ENCODE data around the gene HSPA2.

The HSPA2 gene

GRCh38 chr14:64502887-64503433, 37.6 kb upstream of the HSPA2 start:
- H3K9me3 ChIP-seq (replicated peaks in 1 of 11) = no peaks in the 10 kb centered on the region
- H4K20me1 ChIP-seq = peaks cover 28 to 40% (median 29%) of the 10 kb centered on the region in 11 experiments
- H3K9ac ChIP-seq = peak overlapping the region; percentile 96 to 100 (median 100)
- H3K4me3 ChIP-seq = peak overlapping the region; percentile 81 to 98 (median 92)
- peak overlapping the region; percentile 89 to 99 (median 96) for H3K4me2 ChIP-seq
- H3K36me3 ChIP-seq = peaks cover 3 to 18% (median 8%) of the 10 kb centered on the region in 11 experiments; a peak in 13 of 22 replicates
- peak overlapping the region; percentile 99 to 100 (median 100) for H3K27ac ChIP-seq
- H3K4me1 ChIP-seq = peaks cover 54 to 62% (median 59%) of the 10 kb centered on the region in 10 experiments
- TF ChIP-seq Cebpa-rat (IDR thresholded peaks at IDR 0.05) = no peak
- H3K27me3 ChIP-seq = no peaks in the 10 kb centered on the region

- Histone ChIP-seq H4K20me1 (peaks cover 35 to 47% (median 36%) of the 10 kb centered on the region in 11 experiments), H3K4me1 (peaks cover 61 to 69% (median 65%) of the 10 kb centered on the region in 10 experiments), H3K36me3 (peaks cover 0 to 13% (median 5%) of the 10 kb centered on the region in 11 experiments; a peak in 10 of 22 replicates), H3K27me3 (no peaks in the 10 kb centered on the region), H3K27ac (peak within 1 kb of the TSS; percentile 99 to 100 (median 100)), H3K4me3 (peak within 1 kb of the TSS; percentile 81 to 98 (median 92)), H3K9ac (peak within 1 kb of the TSS; percentile 96 to 100 (median 100)), H3K9me3 (replicated peaks in 1 of 11) (no peaks in the 10 kb centered on the region), H3K4me2 (peak within 1 kb of the TSS; percentile 91 to 99 (median 96))
- TF ChIP-seq Cebpa-rat (IDR thresholded peaks at IDR 0.05) = no peak
Measured at GRCh38 chr14:64503434-64504309, 36.9 kb upstream of the HSPA2 start, which contains the start of gene ZBTB25. ZBTB25 (minus strand) TSS chr14:64503838; CDS start chr14:64490533, 13,305 bp downstream.

GRCh38 chr14:64504310-64504896, 36.1 kb upstream of the HSPA2 start, which contains the start of gene ZBTB1:
ZBTB1 (plus strand) TSS chr14:64504770; CDS start chr14:64521505, 16,735 bp downstream.
- H4K20me1 ChIP-seq = peaks cover 42 to 55% (median 43%) of the 10 kb centered on the region in 11 experiments
- TF ChIP-seq Cebpa-rat (IDR thresholded peaks at IDR 0.05) = peak in 4 of 11 experiments; percentile 20 to 65 (median 39); a peak in 5 of 22 replicates
- peaks cover 0 to 9% (median 6%) of the 10 kb centered on the region in 11 experiments; a peak in 9 of 22 replicates for H3K36me3 ChIP-seq
- peaks cover 65 to 72% (median 69%) of the 10 kb centered on the region in 10 experiments for H3K4me1 ChIP-seq
- no peaks in the 10 kb centered on the region for H3K9me3 ChIP-seq (replicated peaks in 1 of 11)
- no peaks in the 10 kb centered on the region for H3K27me3 ChIP-seq
- peak within 1 kb of the TSS; percentile 96 to 100 (median 100) for H3K9ac ChIP-seq
- H3K4me3 ChIP-seq = peak within 1 kb of the TSS; percentile 81 to 98 (median 92)
- peak within 1 kb of the TSS; percentile 99 to 100 (median 100) for H3K27ac ChIP-seq
- peak within 1 kb of the TSS; percentile 91 to 99 (median 96) for H3K4me2 ChIP-seq

- Histone ChIP-seq H4K20me1 (peaks cover 48 to 62% (median 50%) of the 10 kb centered on the region in 11 experiments), H3K4me1 (peaks cover 64 to 71% (median 67%) of the 10 kb centered on the region in 10 experiments), H3K9me3 (replicated peaks in 1 of 11) (no peaks in the 10 kb centered on the region), H3K9ac (peak overlapping the region; percentile 96 to 100 (median 100)), H3K4me2 (peak overlapping the region; percentile 91 to 99 (median 96)), H3K36me3 (peaks cover 0 to 9% (median 3%) of the 10 kb centered on the region in 11 experiments; a peak in 9 of 22 replicates), H3K27ac (peak overlapping the region; percentile 99 to 100 (median 100)), H3K4me3 (peak overlapping the region; percentile 81 to 98 (median 92)), H3K27me3 (no peaks in the 10 kb centered on the region)
- TF ChIP-seq Cebpa-rat (IDR thresholded peaks at IDR 0.05) = no peak
Measured at GRCh38 chr14:64504897-64505794, 35.4 kb upstream of the HSPA2 start.

- Histone ChIP-seq H3K4me1 (peaks cover 62 to 71% (median 66%) of the 10 kb centered on the region in 10 experiments), H3K4me2 (peak overlapping the region; percentile 91 to 99 (median 96)), H3K27me3 (no peaks in the 10 kb centered on the region), H3K27ac (peak overlapping the region in 10 of 11 experiments; percentile 99 to 100 (median 100); a peak in 17 of 22 replicates), H3K36me3 (peaks cover 0 to 12% (median 5%) of the 10 kb centered on the region in 11 experiments; a peak in 12 of 22 replicates), H3K4me3 (peak overlapping the region; percentile 81 to 98 (median 92); a peak in 19 of 20 replicates), H3K9me3 (replicated peaks in 1 of 11) (no peaks in the 10 kb centered on the region), H4K20me1 (peaks cover 61 to 69% (median 66%) of the 10 kb centered on the region in 11 experiments), H3K9ac (peak overlapping the region; percentile 96 to 100 (median 100); a peak in 21 of 22 replicates)
- TF ChIP-seq Cebpa-rat (IDR thresholded peaks at IDR 0.05) = no peak
Measured at GRCh38 chr14:64506721-64507120, 33.8 kb upstream of the HSPA2 start.

GRCh38 chr14:64507376-64508156, 33.0 kb upstream of the HSPA2 start:
- peak overlapping the region in 1 of 11 experiments; percentile 100; a peak in 2 of 22 replicates for H3K27ac ChIP-seq
- H4K20me1 ChIP-seq = peaks cover 70 to 75% (median 74%) of the 10 kb centered on the region in 11 experiments
- no peaks in the 10 kb centered on the region for H3K9me3 ChIP-seq (replicated peaks in 1 of 11)
- TF ChIP-seq Cebpa-rat (IDR thresholded peaks at IDR 0.05) = no peak
- peak overlapping the region in 9 of 10 experiments; percentile 12 to 98 (median 92); a peak in 10 of 20 replicates for H3K4me3 ChIP-seq
- no peaks in the 10 kb centered on the region for H3K27me3 ChIP-seq
- H3K36me3 ChIP-seq = peaks cover 0 to 19% (median 11%) of the 10 kb centered on the region in 11 experiments; a peak in 13 of 22 replicates
- H3K4me1 ChIP-seq = peaks cover 56 to 71% (median 65%) of the 10 kb centered on the region in 10 experiments
- peak overlapping the region in 8 of 11 experiments; percentile 9 to 100 (median 100); a peak in 11 of 22 replicates for H3K9ac ChIP-seq
- peak overlapping the region; percentile 91 to 99 (median 96) for H3K4me2 ChIP-seq

All from BLaER1 treated with 17β-estradiol and CSF1 and Interleukin-3, amounts not matched to agents 10 nM and 100 nM (cell line).